ENCODE data around the gene OSBPL1A.

Gene OSBPL1A

GRCh38 chr18:24342347-24342746 is 55.3 kb downstream of the OSBPL1A start:
- no peak for TF ChIP-seq CTCF (conservative IDR thresholded peaks at IDR 0.05)
- H3K27ac ChIP-seq, result no peak overlapping the region

GRCh38 chr18:24341361-24341760 is 56.3 kb downstream of the OSBPL1A start:
- no peak overlapping the region for H3K27ac ChIP-seq
- no peak for TF ChIP-seq CTCF (conservative IDR thresholded peaks at IDR 0.05)

GRCh38 chr18:24333084-24333483 is 64.5 kb downstream of the OSBPL1A start:
- TF ChIP-seq CTCF (conservative IDR thresholded peaks at IDR 0.05), result no peak
- H3K27ac ChIP-seq, result no peak overlapping the region

- no peak overlapping the region for H3K27ac ChIP-seq
- TF ChIP-seq CTCF (conservative IDR thresholded peaks at IDR 0.05), result no peak
These were observed 71.4 kb downstream of the OSBPL1A start for GRCh38 chr18:24326211-24326610.

- TF ChIP-seq CTCF (conservative IDR thresholded peaks at IDR 0.05), result no peak
- no peak overlapping the region for H3K27ac ChIP-seq
These were observed 75.0 kb downstream of the OSBPL1A start for GRCh38 chr18:24322584-24323136.

- TF ChIP-seq CTCF (conservative IDR thresholded peaks at IDR 0.05), result no peak
- H3K27ac ChIP-seq, result no peak overlapping the region
These were observed 76.6 kb downstream of the OSBPL1A start for GRCh38 chr18:24321071-24321470.

- no peak for TF ChIP-seq CTCF (conservative IDR thresholded peaks at IDR 0.05)
- H3K27ac ChIP-seq, result no peak overlapping the region
These were observed 77.9 kb downstream of the OSBPL1A start for GRCh38 chr18:24319757-24320156.
